Left lung (tissue), 10 donors: ENCODE measurements around the gene CHRNB1. TPM values are rescaled to one million over a fixed set of nuclear protein-coding genes. Genes with fewer than 3 reads are reported as not detected.
A peak's percentile ranks its signal among the peaks of the same experiment; 100 is the strongest.

Experiments used
- ATAC-seq: fragments of 200-7000 bp; cut with Tn5 transposase; one replicate; pipeline ENCODE4 v1.9.1; 2020; ENCODE audit warnings: moderate library complexity
- DNase-seq, 4 donors: peaks; one replicate each; pipeline ENCODE4 v3.0.0-alpha.2; 2013 to 2020
- H3K27ac ChIP-seq, 2 donors: fragments of 200-600 bp; sonication (generic) in 1 of 2; one replicate each; pipeline versions ENCODE4 v1.5.0 to v1.8.0; 2020 to 2021
- H3K27me3 ChIP-seq, 2 donors: fragments of 200-600 bp; sonication (generic) in 1 of 2; one replicate each; pipeline versions ENCODE4 v1.5.0 to v1.8.0; 2020 to 2021
- H3K36me3 ChIP-seq, 2 donors: fragments of 200-600 bp; sonication (generic) in 1 of 2; one replicate each; pipeline versions ENCODE4 v1.5.0 to v1.8.0; 2020 to 2021
- H3K4me1 ChIP-seq, 2 donors: fragments of 200-600 bp; one replicate each; pipeline ENCODE4 v1.8.0; 2021
- H3K4me3 ChIP-seq, 2 donors: fragments of 200-600 bp; sonication (generic) in 1 of 2; one replicate each; pipeline versions ENCODE4 v1.5.0 to v1.8.0; 2020 to 2021; ENCODE audit warnings: mild to moderate bottlenecking in 1 of 2
- H3K9me3 ChIP-seq, 2 donors: fragments of 200-600 bp; sonication (generic) in 1 of 2; one replicate each; pipeline versions ENCODE4 v1.5.0 to v1.8.0; 2020 to 2021
- CTCF ChIP-seq, 2 donors: fragments of 200-600 bp; sonication (generic) in 1 of 2; IDR thresholded peaks; one replicate each; pipeline versions ENCODE4 v1.5.0 to v1.8.0; 2021; ENCODE audit warnings: antibody characterized with exemption in 2 of 2
- intact Hi-C, 2 donors: fragments of 100-400 bp; cut with DNase I; formaldehyde crosslinking; loops; one replicate each; pipeline versions ENCODE4 v1.11.2 to v1.14.2; 2022
- polyA plus RNA-seq, 6 donors: library from polyadenylated mRNA; unstranded; fragments of 120-200 nt; gene quantifications; one replicate each; pipeline ENCODE4 v1.2.1, GENCODE V29; 2013; ENCODE audit not compliant: insufficient read length in 6 of 6
- total RNA-seq, 2 donors: library from RNA; stranded (reverse); fragmentation: NEBNext Ultra II Directional; extraction: Animal tissue kit (Norgen Biotek cat#: 25700); gene quantifications; one replicate each; pipeline ENCODE4 v1.2.1, GENCODE V29; 2021
- donor health status: DM: no; HTN: yes; CAD: no.
- donor health status: DM: no; HTN: no; CAD: no.

Gene CHRNB1
- total and polyA plus RNA-seq, 8 donors: 7.0 to 12.1 (median 9.9) TPM

DNA sequence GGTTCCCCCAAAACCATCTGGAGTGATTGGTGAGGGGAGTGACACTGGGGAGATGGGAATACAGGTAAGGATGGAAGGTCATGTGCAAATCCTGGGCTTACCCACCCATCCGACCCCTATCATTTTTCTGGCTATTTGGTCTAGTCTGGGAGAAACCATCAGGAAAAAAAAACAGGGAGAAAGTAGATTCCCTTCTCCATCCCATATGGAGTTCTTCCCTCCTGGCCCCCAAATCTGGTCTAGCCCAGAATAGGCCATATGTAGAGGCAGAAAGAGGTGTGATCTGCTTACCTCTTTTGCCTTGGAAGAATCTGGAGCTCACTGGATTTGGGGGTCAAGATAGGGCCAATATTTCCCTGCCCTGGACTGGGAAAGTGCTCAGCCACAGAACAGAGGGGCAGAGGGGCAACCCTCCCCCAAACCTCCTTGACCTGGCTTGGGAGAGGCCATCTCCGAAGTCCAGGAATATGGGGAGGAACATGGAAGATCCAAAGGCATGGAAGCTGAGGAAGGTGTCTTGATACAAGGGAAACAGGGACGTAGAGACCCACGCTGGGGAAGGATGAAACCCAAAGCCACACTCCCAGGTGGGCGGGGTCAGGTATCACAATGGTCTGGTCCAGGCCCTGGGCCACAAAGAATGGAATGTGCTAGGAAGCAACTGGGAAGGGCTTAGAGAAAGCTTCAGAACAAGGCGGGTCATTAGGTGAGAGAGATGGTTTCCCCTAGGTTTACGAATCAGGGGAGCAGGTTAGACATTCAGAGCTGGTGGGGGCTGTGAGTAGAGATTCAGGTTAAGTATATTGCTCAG is 16.2 kb downstream of the CHRNB1 start:
- intact Hi-C loops: no loop called here
- TF ChIP-seq CTCF (IDR thresholded peaks at IDR 0.05): no peak
- DNase-seq: no peak
- Histone ChIP-seq H3K27ac (no peak overlapping the region), H3K4me1 (peaks cover 4 to 18% of the 10 kb centered on the region in 2 donors), H3K36me3 (peaks cover 4 to 36% of the 10 kb centered on the region in 2 donors), H3K4me3 (no peak overlapping the region), H3K9me3 (no peaks in the 10 kb centered on the region), H3K27me3 (no peaks in the 10 kb centered on the region)
- ATAC-seq: no peak

DNA sequence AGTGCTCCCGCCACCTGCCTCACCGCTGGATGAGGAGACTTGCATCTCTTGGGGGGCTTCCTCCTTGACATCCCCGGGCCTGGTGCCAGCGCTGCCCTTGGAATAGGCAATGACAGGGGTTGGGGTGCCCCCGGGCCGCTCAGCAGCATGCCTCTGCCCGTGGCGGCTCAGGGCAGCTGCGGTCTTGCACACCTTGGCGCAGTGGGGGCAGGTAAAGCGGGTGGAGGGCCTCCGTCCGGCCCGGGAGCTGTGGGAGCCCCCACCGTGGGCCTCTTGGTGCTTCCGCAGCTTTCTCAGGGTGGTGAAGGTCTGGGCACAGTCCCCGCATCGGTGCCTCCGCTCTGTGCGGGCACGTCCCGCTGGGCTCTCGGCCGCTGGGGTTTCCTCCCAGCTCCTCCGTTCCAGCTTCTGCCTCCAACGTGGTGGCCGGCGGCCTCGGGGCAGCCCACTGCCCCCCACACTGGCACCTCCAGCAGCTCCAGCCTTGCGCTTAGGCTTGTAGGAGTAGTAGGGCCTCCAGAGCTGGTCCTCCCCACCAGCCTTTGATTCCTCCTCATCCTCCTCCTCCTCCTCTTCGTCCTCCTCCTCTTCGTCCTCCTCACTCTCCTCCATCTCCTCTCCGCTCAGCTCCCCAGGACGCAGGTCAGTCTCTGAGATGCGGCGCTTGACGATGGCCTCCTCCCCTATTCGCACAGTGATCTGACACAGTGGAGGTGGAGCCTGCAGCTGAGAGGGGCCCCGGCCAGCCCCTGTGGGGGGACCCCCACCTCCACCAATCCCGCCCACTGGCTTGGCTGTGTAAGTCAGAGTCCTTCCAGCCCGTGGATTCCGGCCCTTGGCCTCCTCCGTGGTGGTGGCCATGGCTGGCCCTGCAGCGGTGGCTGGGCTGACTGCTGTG is 17.9 kb downstream of the CHRNB1 start:
- DNase-seq: peak in 1 of 4 donors; percentile 75
- Histone ChIP-seq H3K4me1 (peaks cover 7 to 22% of the 10 kb centered on the region in 2 donors), H3K27me3 (no peaks in the 10 kb centered on the region), H3K27ac (no peak overlapping the region), H3K9me3 (no peaks in the 10 kb centered on the region), H3K4me3 (no peak overlapping the region), H3K36me3 (peaks cover 4 to 40% of the 10 kb centered on the region in 2 donors)
- intact Hi-C loops: no loop called here
- TF ChIP-seq CTCF (IDR thresholded peaks at IDR 0.05): no peak
- no peak for ATAC-seq

GRCh38 chr17:7463372-7463846 is 18.5 kb downstream of the CHRNB1 start:
- TF ChIP-seq CTCF (IDR thresholded peaks at IDR 0.05): no peak
- ATAC-seq (no peak), DNase-seq (peak in 1 of 4 donors; percentile 60)
- peaks cover 8 to 26% of the 10 kb centered on the region in 2 donors for H3K4me1 ChIP-seq
- no peaks in the 10 kb centered on the region for H3K27me3 ChIP-seq
- H3K36me3 ChIP-seq: peaks cover 4 to 40% of the 10 kb centered on the region in 2 donors
- H3K9me3 ChIP-seq: no peaks in the 10 kb centered on the region
- intact Hi-C loops: no loop called here
- H3K27ac ChIP-seq: no peak overlapping the region
- no peak overlapping the region for H3K4me3 ChIP-seq

DNA sequence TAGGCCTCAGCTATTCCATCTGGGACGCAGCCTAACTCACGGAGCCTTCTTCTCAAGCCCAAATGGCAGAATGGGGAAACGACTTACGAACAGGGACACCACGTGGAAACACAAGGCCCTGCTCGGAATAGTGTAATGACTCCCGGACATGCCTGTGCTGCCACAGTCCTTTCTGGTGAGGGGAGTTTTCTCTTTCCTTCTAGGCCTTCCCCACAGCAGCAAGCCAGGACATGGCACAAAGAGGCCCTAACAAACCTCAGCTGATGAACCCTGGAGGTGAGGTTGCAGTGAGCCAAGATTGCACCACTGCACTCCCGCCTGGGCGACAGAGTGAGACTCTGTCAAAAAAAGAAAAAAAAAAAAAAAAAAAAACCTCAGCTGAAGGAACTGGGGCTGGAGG is 19.2 kb downstream of the CHRNB1 start:
- no peak for ATAC-seq
- Histone ChIP-seq H3K36me3 (peaks cover 4 to 40% of the 10 kb centered on the region in 2 donors), H3K4me3 (no peak overlapping the region), H3K4me1 (peaks cover 8 to 26% of the 10 kb centered on the region in 2 donors), H3K9me3 (no peaks in the 10 kb centered on the region), H3K27ac (no peak overlapping the region), H3K27me3 (no peaks in the 10 kb centered on the region)
- DNase-seq: no peak
- intact Hi-C loops: no loop called here
- TF ChIP-seq CTCF (IDR thresholded peaks at IDR 0.05): no peak
